Measurements from ENCODE around the gene ZNF502. TPM values are rescaled to one million over a fixed set of nuclear protein-coding genes. Genes with fewer than 3 reads are reported as not detected.

Gene ZNF502
- total RNA-seq, 4 donors from 2014 or later: 2.8 to 7.4 (median 4.6) TPM

GRCh38 chr3:44761424-44762169 lies 49.1 kb downstream of the ZNF502 start, which contains the start of the genes KIAA1143 and KIF15:
KIAA1143 (minus strand) TSS chr3:44761619; CDS start chr3:44761602, 17 bp downstream.
KIF15 (plus strand) TSS chr3:44761794; CDS start chr3:44761866, 72 bp downstream.
- intact Hi-C loops (cut with DNase I; ENCODE audit: low total_unique reads): no loop called here
- 1% methylated on average over 51 to 52 of the region's 64 CpGs for WGBS, 2 donors

DNA sequence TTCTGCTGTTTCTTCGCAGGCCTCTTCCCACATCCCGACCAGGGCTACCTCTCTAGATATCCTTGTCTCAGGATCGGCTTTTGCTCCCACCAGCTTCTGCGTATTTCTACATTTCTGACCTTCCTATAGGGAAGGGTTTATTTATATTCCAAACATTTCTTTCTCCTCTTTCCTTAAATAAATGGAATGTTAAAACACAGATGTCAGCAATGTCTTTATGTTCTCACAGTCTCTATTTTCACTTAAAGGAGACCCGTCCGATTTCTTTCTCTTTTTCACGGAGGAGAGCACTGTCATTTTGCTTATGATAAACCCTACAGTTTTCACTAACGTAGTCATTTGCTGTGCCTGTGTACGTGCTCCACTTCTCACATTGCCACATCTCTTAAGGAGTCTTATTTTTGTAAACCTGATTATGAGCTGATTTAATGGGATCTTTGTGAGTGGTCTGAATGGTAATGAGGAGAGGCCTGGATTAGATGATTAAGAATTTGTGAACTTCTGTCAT lies 49.8 kb downstream of the ZNF502 start:
- intact Hi-C loops (cut with DNase I; ENCODE audit: low total_unique reads): no loop called here
- peak overlapping the region; percentile 21 for H3K4me3 ChIP-seq (ENCODE audit: low read depth, poor library complexity, severe bottlenecking)
- DNase-seq (ENCODE audit: low spot score in 2 of 2): no peak
- TF ChIP-seq POLR2A (IDR thresholded peaks at IDR 0.05) (no peak), CTCF (IDR thresholded peaks at IDR 0.05) (no peak)
- WGBS, 2 donors: 2 to 5% methylated on average over 9 of the region's 9 CpGs

More at GRCh38 chr3:44761424-44762169, 49.1 kb downstream of the ZNF502 start, which contains the start of the genes KIAA1143 and KIF15:
- TF ChIP-seq POLR2A (IDR thresholded peaks at IDR 0.05) (no peak), CTCF (IDR thresholded peaks at IDR 0.05) (no peak)
- DNase-seq (ENCODE audit: low spot score in 2 of 2): peak; percentile 93 to 99
- H3K4me3 ChIP-seq (ENCODE audit: low read depth, poor library complexity, severe bottlenecking): peak within 1 kb of the TSS; percentile 84

DNA sequence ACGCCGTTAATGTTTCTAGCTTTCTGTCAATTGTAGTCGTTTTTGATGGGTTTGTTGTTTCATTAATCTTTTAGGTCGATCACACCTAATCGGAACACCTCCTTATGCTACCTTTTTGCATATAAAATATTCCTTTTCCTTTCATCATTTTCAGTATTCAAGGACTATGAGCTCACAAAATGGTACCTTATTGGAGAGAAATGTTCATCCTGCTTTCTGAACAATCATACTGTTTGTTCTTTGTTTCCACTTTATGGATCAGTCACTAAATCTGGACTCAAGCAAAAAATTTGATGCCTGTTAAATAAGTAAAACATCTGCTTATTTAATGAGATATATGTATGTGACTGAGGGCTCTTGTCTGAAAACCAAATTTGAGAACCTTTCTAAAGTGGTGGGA lies 50.2 kb downstream of the ZNF502 start:
- DNase-seq (ENCODE audit: low spot score in 2 of 2): no peak
- 25 to 39% methylated on average over 5 of the region's 5 CpGs for WGBS, 2 donors
- TF ChIP-seq CTCF (IDR thresholded peaks at IDR 0.05): no peak
- no peak for TF ChIP-seq POLR2A (IDR thresholded peaks at IDR 0.05)
- intact Hi-C loops (cut with DNase I; ENCODE audit: low total_unique reads): no loop called here
- no peak overlapping the region for H3K4me3 ChIP-seq (ENCODE audit: low read depth, poor library complexity, severe bottlenecking)

DNA sequence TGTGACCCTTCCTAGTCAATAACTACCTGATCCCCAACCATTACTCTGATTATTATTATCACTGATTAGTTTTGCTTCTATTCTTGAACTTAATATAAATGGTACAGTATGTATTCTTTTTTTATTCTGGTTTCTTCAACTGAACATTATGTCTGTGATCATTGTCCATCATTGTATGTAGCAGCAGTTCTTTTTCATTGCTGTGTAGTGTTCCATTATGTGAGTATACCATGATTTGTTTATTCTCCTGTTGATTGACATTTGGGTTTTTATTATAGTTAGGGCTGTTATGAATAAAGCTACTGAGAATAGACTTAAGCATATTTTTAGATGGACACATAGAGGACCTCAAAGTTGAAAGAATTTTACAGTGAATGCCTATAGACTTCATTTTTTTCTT lies 51.8 kb downstream of the ZNF502 start:
- TF ChIP-seq POLR2A (IDR thresholded peaks at IDR 0.05) (no peak), CTCF (IDR thresholded peaks at IDR 0.05) (no peak)
- no peak for DNase-seq (ENCODE audit: low spot score in 2 of 2)
- H3K4me3 ChIP-seq (ENCODE audit: low read depth, poor library complexity, severe bottlenecking): no peak overlapping the region
- intact Hi-C loops (cut with DNase I; ENCODE audit: low total_unique reads): no loop called here

DNA sequence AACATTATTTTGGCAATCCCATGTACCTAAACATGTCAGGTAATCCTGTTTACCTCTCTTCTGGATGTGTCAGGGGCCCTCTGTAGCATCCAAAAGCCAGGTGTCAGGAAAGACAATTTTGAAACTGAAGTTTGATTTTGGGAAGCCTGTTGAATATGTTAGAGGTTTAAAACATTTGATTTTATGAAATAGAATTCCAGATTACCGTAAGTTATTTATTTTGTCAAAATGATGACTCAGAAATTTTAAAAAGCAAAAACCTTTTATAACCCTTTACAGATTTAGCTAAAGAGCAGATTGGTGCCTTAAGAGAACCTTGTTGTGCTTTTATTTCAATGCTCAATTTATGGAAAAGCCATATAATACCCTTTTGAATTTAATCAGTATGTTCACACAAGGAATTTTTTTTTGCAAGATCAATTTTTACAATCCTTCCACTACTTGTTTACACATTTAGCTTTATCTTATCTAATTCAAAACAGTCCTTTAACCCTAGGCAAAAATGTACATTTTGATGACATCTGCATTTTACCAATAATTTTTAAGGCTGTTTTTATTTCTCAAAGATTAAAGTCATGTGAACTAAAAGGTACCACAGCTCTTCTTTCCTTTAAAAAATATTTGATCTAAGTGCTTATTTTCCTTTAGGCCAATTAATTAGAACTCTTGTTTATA lies 59.1 kb downstream of the ZNF502 start:
- intact Hi-C loops (cut with DNase I; ENCODE audit: low total_unique reads): no loop called here
- TF ChIP-seq CTCF (IDR thresholded peaks at IDR 0.05): no peak
- TF ChIP-seq POLR2A (IDR thresholded peaks at IDR 0.05): no peak
- H3K4me3 ChIP-seq (ENCODE audit: low read depth, poor library complexity, severe bottlenecking): no peak overlapping the region
- WGBS, 2 donors: 95 to 98% methylated on average over 1 of the region's 1 CpG
- DNase-seq (ENCODE audit: low spot score in 2 of 2): no peak

Data from lower leg skin (tissue), 4 donors.